IgD-negative memory B cell (primary cell): ENCODE data around the gene EBF3. TPM values are rescaled to one million over a fixed set of nuclear protein-coding genes. Genes with fewer than 3 reads are reported as not detected.
A peak's percentile ranks its signal among the peaks of the same experiment; 100 is the strongest.

Experiments
- H3K27ac Mint-ChIP-seq, 3 donors: one replicate each; pipeline ENCODE4 v1.8.0; 2020 to 2022; ENCODE audit warnings: mild to moderate bottlenecking in 3 of 3, mixed read lengths in 3 of 3, moderate library complexity in 1 of 3
- H3K27me3 Mint-ChIP-seq: one replicate; pipeline ENCODE4 v1.8.0; 2021; ENCODE audit warnings: mixed read lengths
- H3K36me3 Mint-ChIP-seq: one replicate; pipeline ENCODE4 v1.8.0; 2020; ENCODE audit warnings: mild to moderate bottlenecking, mixed read lengths
- H3K4me1 Mint-ChIP-seq, 3 donors: one replicate each; pipeline ENCODE4 v1.8.0; 2020 to 2022; ENCODE audit warnings: mixed read lengths in 3 of 3, mild to moderate bottlenecking in 1 of 3
- H3K4me3 Mint-ChIP-seq, 4 donors: one replicate each; pipeline ENCODE4 v1.8.0; 2020 to 2022; ENCODE audit warnings: mild to moderate bottlenecking in 4 of 4, mixed read lengths in 4 of 4, moderate library complexity in 3 of 4
- H3K9me3 Mint-ChIP-seq, 3 donors: one replicate each; pipeline ENCODE4 v1.8.0; 2020 to 2021; ENCODE audit warnings: mixed read lengths in 3 of 3, mild to moderate bottlenecking in 1 of 3
- polyA plus RNA-seq: library from polyadenylated mRNA; unstranded; fragments of 300-500 nt; fragmentation: Illumina TruSeq; gene quantifications from one replicate; pipeline ENCODE4 v1.2.3, GENCODE V29; 2021

EBF3 gene
- polyA plus RNA-seq, 1 donor from 2014 or later, result not detected

GRCh38 chr10:129881641-129882040 is 82.4 kb downstream of the EBF3 start:
- Mint-ChIP-seq H3K4me1 (no peaks in the 10 kb centered on the region), H3K27ac (no peak overlapping the region), H3K9me3 (no peaks in the 10 kb centered on the region), H3K36me3 (no peaks in the 10 kb centered on the region), H3K4me3 (no peak overlapping the region), H3K27me3 (no peaks in the 10 kb centered on the region)

- H3K27me3 Mint-ChIP-seq, result no peaks in the 10 kb centered on the region
- no peaks in the 10 kb centered on the region for H3K4me1 Mint-ChIP-seq
- H3K27ac Mint-ChIP-seq, result no peak overlapping the region
- H3K36me3 Mint-ChIP-seq, result no peaks in the 10 kb centered on the region
- H3K4me3 Mint-ChIP-seq, result no peak overlapping the region
- no peaks in the 10 kb centered on the region for H3K9me3 Mint-ChIP-seq
Measured at GRCh38 chr10:129880191-129880870, 83.7 kb downstream of the EBF3 start.

- Mint-ChIP-seq H3K4me3 (no peak overlapping the region), H3K36me3 (no peaks in the 10 kb centered on the region), H3K4me1 (no peaks in the 10 kb centered on the region), H3K9me3 (no peaks in the 10 kb centered on the region), H3K27me3 (no peaks in the 10 kb centered on the region), H3K27ac (no peak overlapping the region)
Measured at GRCh38 chr10:129879655-129880054, 84.4 kb downstream of the EBF3 start.

GRCh38 chr10:129878835-129879234 is 85.2 kb downstream of the EBF3 start:
- H3K4me1 Mint-ChIP-seq, result no peaks in the 10 kb centered on the region
- no peaks in the 10 kb centered on the region for H3K9me3 Mint-ChIP-seq
- H3K4me3 Mint-ChIP-seq, result no peak overlapping the region
- H3K27ac Mint-ChIP-seq, result no peak overlapping the region
- H3K36me3 Mint-ChIP-seq, result no peaks in the 10 kb centered on the region
- H3K27me3 Mint-ChIP-seq, result no peaks in the 10 kb centered on the region

GRCh38 chr10:129877773-129878371 is 86.2 kb downstream of the EBF3 start:
- Mint-ChIP-seq H3K4me1 (no peaks in the 10 kb centered on the region), H3K27me3 (no peaks in the 10 kb centered on the region), H3K36me3 (no peaks in the 10 kb centered on the region), H3K4me3 (no peak overlapping the region), H3K27ac (no peak overlapping the region), H3K9me3 (no peaks in the 10 kb centered on the region)

GRCh38 chr10:129876838-129877237 is 87.2 kb downstream of the EBF3 start:
- no peaks in the 10 kb centered on the region for H3K9me3 Mint-ChIP-seq
- H3K36me3 Mint-ChIP-seq, result peaks cover 1% of the 10 kb centered on the region
- H3K27me3 Mint-ChIP-seq, result no peaks in the 10 kb centered on the region
- no peaks in the 10 kb centered on the region for H3K4me1 Mint-ChIP-seq
- no peak overlapping the region for H3K27ac Mint-ChIP-seq
- H3K4me3 Mint-ChIP-seq, result no peak overlapping the region

GRCh38 chr10:129875993-129876726 is 87.9 kb downstream of the EBF3 start:
- Mint-ChIP-seq H3K27me3 (no peaks in the 10 kb centered on the region), H3K36me3 (peaks cover 1% of the 10 kb centered on the region), H3K4me3 (no peak overlapping the region), H3K9me3 (no peaks in the 10 kb centered on the region), H3K4me1 (peaks cover 0 to 3% (median under 1%) of the 10 kb centered on the region in 3 donors), H3K27ac (no peak overlapping the region)

GRCh38 chr10:129873351-129873750 is 90.7 kb downstream of the EBF3 start:
- H3K27me3 Mint-ChIP-seq, result no peaks in the 10 kb centered on the region
- peaks cover 0 to 6% (median 1%) of the 10 kb centered on the region in 3 donors for H3K4me1 Mint-ChIP-seq
- no peaks in the 10 kb centered on the region for H3K9me3 Mint-ChIP-seq
- H3K36me3 Mint-ChIP-seq, result peaks cover 1% of the 10 kb centered on the region
- H3K27ac Mint-ChIP-seq, result no peak overlapping the region
- H3K4me3 Mint-ChIP-seq, result no peak overlapping the region

- no peaks in the 10 kb centered on the region for H3K27me3 Mint-ChIP-seq
- no peaks in the 10 kb centered on the region for H3K9me3 Mint-ChIP-seq
- no peak overlapping the region for H3K27ac Mint-ChIP-seq
- peaks cover 1% of the 10 kb centered on the region for H3K36me3 Mint-ChIP-seq
- H3K4me3 Mint-ChIP-seq, result no peak overlapping the region
- H3K4me1 Mint-ChIP-seq, result peaks cover 0 to 6% (median 1%) of the 10 kb centered on the region in 3 donors
Measured at GRCh38 chr10:129871966-129872365, 92.1 kb downstream of the EBF3 start.

GRCh38 chr10:129870961-129871621 is 93.0 kb downstream of the EBF3 start:
- H3K4me3 Mint-ChIP-seq, result peak overlapping the region in 1 of 4 donors; percentile 55

GRCh38 chr10:129870474-129870757 is 93.7 kb downstream of the EBF3 start:
- peaks cover 1% of the 10 kb centered on the region for H3K36me3 Mint-ChIP-seq

More at GRCh38 chr10:129870961-129871621, 93.0 kb downstream of the EBF3 start:
- no peak overlapping the region for H3K27ac Mint-ChIP-seq
- H3K9me3 Mint-ChIP-seq, result no peaks in the 10 kb centered on the region
- H3K36me3 Mint-ChIP-seq, result peaks cover 1% of the 10 kb centered on the region
- H3K4me1 Mint-ChIP-seq, result peaks cover 0 to 6% (median 1%) of the 10 kb centered on the region in 3 donors
- no peaks in the 10 kb centered on the region for H3K27me3 Mint-ChIP-seq

GRCh38 chr10:129869596-129870473 is 94.2 kb downstream of the EBF3 start:
- Mint-ChIP-seq H3K27me3 (no peaks in the 10 kb centered on the region), H3K27ac (no peak overlapping the region), H3K4me1 (peaks cover 0 to 6% (median 1%) of the 10 kb centered on the region in 3 donors), H3K4me3 (no peak overlapping the region), H3K36me3 (peaks cover 1% of the 10 kb centered on the region), H3K9me3 (no peaks in the 10 kb centered on the region)

More at GRCh38 chr10:129870474-129870757, 93.7 kb downstream of the EBF3 start:
- Mint-ChIP-seq H3K27me3 (no peaks in the 10 kb centered on the region), H3K4me3 (no peak overlapping the region), H3K9me3 (no peaks in the 10 kb centered on the region), H3K4me1 (peaks cover 0 to 6% (median 1%) of the 10 kb centered on the region in 3 donors), H3K27ac (no peak overlapping the region)

GRCh38 chr10:129868449-129869035 is 95.5 kb downstream of the EBF3 start:
- Mint-ChIP-seq H3K9me3 (no peaks in the 10 kb centered on the region), H3K4me1 (peaks cover 0 to 6% (median 1%) of the 10 kb centered on the region in 3 donors), H3K27ac (no peak overlapping the region), H3K27me3 (no peaks in the 10 kb centered on the region), H3K36me3 (peaks cover 1% of the 10 kb centered on the region), H3K4me3 (no peak overlapping the region)

- peaks cover 0 to 6% (median 1%) of the 10 kb centered on the region in 3 donors for H3K4me1 Mint-ChIP-seq
- H3K36me3 Mint-ChIP-seq, result peaks cover 1% of the 10 kb centered on the region
- no peaks in the 10 kb centered on the region for H3K27me3 Mint-ChIP-seq
- H3K4me3 Mint-ChIP-seq, result no peak overlapping the region
- H3K9me3 Mint-ChIP-seq, result no peaks in the 10 kb centered on the region
- H3K27ac Mint-ChIP-seq, result no peak overlapping the region
Measured at GRCh38 chr10:129867631-129868179, 96.4 kb downstream of the EBF3 start.
